ENCODE results near the gene RNF14. TPM values are rescaled to one million over a fixed set of nuclear protein-coding genes. Genes with fewer than 3 reads are reported as not detected.

Gene RNF14
- total and polyA plus RNA-seq, 9 of the 15 experiments (the other 6 are each of a cell fraction or from before 2014, with no cell fraction given), result 36.3 to 140 (median 75.1) TPM

- no peak for TF ChIP-seq ZNF639 (CRISPR knock-in tag; conservative IDR thresholded peaks at IDR 0.05 in 1 of 2, IDR thresholded peaks at IDR 0.05 in 1 of 2)
Observed at GRCh38 chr5:142015781-142016533, 47.1 kb downstream of the RNF14 start (continued).

- no peak for TF ChIP-seq ATF7 (IDR thresholded peaks at IDR 0.05)
- TF ChIP-seq COPS2 (conservative IDR thresholded peaks at IDR 0.05), result no peak
- TF ChIP-seq SMARCA5 (IDR thresholded peaks at IDR 0.05), result no peak
- no peak for TF ChIP-seq NEUROD1 (IDR thresholded peaks at IDR 0.05; ENCODE audit: borderline replicate concordance, low read depth, low read length, partially characterized antibody)
- no peak for TF ChIP-seq VEZF1 (CRISPR knock-in tag; IDR thresholded peaks at IDR 0.05)
- intact Hi-C loops (cut with micrococcal nuclease) (no loop called here), in situ Hi-C loops (cut with MboI) (no loop called here)
- H3K4me2 ChIP-seq (ENCODE audit: insufficient read depth, low read length), result no peak overlapping the region
- CTCF ChIA-PET (ENCODE audit: low intra/inter-chr PET ratio), result no interaction called here
- DNase-seq (ENCODE audit: extremely low read depth in 1 of 4, low spot score in 3 of 4) (no peak), FAIRE-seq (no peak), ATAC-seq (no peak)
- H3K9me3 ChIP-seq (replicated peaks; ENCODE audit: control insufficient read depth, insufficient read depth, low read depth, low read length), result peaks cover 3% of the 10 kb centered on the region; the same call in 1 of the 2 replicates
- H3K27me3 ChIP-seq (ENCODE audit: control insufficient read depth in 2 of 2, insufficient read depth in 2 of 2, low read length in 2 of 2), result no peaks in the 10 kb centered on the region
- H3K4me3 ChIP-seq, result no peak overlapping the region
- BruUV-seq (replicated peaks), result no TSS peak
- H3K27ac ChIP-seq (ENCODE audit: extremely low read depth, low read depth, low read length), result no peak overlapping the region
- H2AFZ ChIP-seq (ENCODE audit: low read depth, low read length), result 0 out of 2 replicates have a peak overlapping the region, but pooled peaks have one; percentile 69
- H3K4me1 ChIP-seq (replicated peaks in 1 of 2; ENCODE audit: control insufficient read depth in 2 of 2, insufficient read depth in 2 of 2, low read length in 2 of 2), result peaks cover 19 to 30% of the 10 kb centered on the region in 2 experiments
- H4K20me1 ChIP-seq (replicated peaks; ENCODE audit: control insufficient read depth, insufficient read depth, low read length), result no peaks in the 10 kb centered on the region
- 69% methylated on average over 4 of the region's 4 CpGs for WGBS (ENCODE audit: insufficient coverage, low coverage, missing lambda C conversion rate)
- H3K79me2 ChIP-seq (ENCODE audit: control insufficient read depth, insufficient read depth, low read length), result peaks cover 15% of the 10 kb centered on the region
- H3K9ac ChIP-seq (ENCODE audit: insufficient read depth in 1 of 2, low read depth in 2 of 2, low read length in 2 of 2), result no peak overlapping the region
- POLR2A ChIA-PET, result interaction anchor here (1.5 kb wide), 1 partner anchor 46 kb away, joined by 3 read pairs; no protein-coding TSS in a partner anchor
- no peaks in the 10 kb centered on the region for H3K9me1 ChIP-seq (ENCODE audit: control insufficient read depth, insufficient read depth, low read length)
- peaks cover 4% of the 10 kb centered on the region; the same call in 2 of the 3 replicates for H3K36me3 ChIP-seq (ENCODE audit: control insufficient read depth, insufficient read depth, low read length)
Observed at GRCh38 chr5:142016556-142016955, 47.7 kb downstream of the RNF14 start.

Data from K562 (cell line).